Mammary epithelial cell (primary cell): ENCODE results near the gene KRTAP2-3.
"Not testable (repeated sequence)": the region's sequence is repeated elsewhere in the genome, so short reads cannot be mapped to it uniquely, and the experiment has no call there.

Experiments used
- EZH2 ChIP-seq: IDR thresholded peaks from 2 replicates; pipeline ENCODE4 v1.6.1; 2012; ENCODE audit warnings: low read length, inconsistent platforms, borderline replicate concordance
- TF ChIP-seq, protein P1 (sequence below), 2 donors: IDR thresholded peaks in 1 of 2; conservative IDR thresholded peaks in 1 of 2; 2 replicates each; pipeline ENCODE4 v1.5.1; 2011 to 2012; ENCODE audit warnings: inconsistent platforms in 2 of 2, low read length in 2 of 2, mild to moderate bottlenecking in 2 of 2, control low read depth in 1 of 2, low read depth in 1 of 2; ENCODE audit not compliant: insufficient read depth in 1 of 2; ENCODE audit errors: extremely low read depth in 1 of 2

DNA sequence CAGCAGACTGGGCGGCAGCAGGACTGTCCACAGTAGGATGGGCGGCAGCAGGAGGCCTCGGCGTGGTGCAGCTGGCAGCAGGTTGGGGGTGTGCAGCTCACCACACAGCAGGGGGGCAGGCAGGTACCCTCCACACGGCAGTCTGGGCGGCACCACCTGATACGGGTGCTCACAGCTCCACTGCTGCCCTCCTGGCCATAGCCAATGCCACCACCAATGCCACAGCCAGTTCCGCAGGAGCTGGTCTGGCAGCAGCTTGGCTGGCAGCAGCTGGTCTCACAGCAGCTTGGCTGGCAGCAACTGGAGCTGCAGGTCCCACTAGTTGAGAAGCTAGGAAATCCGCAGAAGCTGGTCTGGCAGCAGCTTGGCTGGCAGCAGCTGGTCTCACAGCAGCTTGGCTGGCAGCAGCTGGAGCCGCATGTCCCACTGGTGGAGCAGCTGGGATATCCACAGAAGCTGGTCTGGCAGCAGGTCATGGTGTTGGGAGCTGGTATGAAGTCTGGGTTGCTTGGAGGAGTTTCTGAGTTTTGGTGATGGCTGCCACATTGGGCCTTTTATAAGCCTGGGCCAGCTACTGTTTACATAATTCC lies 25.5 kb downstream of the KRTAP2-3 start, which contains the start of gene KRTAP1-3:
- TF ChIP-seq, protein P1, sequence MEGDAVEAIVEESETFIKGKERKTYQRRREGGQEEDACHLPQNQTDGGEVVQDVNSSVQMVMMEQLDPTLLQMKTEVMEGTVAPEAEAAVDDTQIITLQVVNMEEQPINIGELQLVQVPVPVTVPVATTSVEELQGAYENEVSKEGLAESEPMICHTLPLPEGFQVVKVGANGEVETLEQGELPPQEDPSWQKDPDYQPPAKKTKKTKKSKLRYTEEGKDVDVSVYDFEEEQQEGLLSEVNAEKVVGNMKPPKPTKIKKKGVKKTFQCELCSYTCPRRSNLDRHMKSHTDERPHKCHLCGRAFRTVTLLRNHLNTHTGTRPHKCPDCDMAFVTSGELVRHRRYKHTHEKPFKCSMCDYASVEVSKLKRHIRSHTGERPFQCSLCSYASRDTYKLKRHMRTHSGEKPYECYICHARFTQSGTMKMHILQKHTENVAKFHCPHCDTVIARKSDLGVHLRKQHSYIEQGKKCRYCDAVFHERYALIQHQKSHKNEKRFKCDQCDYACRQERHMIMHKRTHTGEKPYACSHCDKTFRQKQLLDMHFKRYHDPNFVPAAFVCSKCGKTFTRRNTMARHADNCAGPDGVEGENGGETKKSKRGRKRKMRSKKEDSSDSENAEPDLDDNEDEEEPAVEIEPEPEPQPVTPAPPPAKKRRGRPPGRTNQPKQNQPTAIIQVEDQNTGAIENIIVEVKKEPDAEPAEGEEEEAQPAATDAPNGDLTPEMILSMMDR (conservative IDR thresholded peaks at IDR 0.05 in 1 of 2, IDR thresholded peaks at IDR 0.05 in 1 of 2; ENCODE audit: extremely low read depth in 1 of 2, insufficient read depth in 1 of 2, low read depth in 1 of 2, low read length in 2 of 2) = not testable (repeated sequence)
- not testable (repeated sequence) for TF ChIP-seq EZH2
